ENCODE results near the gene SERPINA10.
"Not testable (repeated sequence)": the region's sequence is repeated elsewhere in the genome, so short reads cannot be mapped to it uniquely, and the experiment has no call there.

DNA sequence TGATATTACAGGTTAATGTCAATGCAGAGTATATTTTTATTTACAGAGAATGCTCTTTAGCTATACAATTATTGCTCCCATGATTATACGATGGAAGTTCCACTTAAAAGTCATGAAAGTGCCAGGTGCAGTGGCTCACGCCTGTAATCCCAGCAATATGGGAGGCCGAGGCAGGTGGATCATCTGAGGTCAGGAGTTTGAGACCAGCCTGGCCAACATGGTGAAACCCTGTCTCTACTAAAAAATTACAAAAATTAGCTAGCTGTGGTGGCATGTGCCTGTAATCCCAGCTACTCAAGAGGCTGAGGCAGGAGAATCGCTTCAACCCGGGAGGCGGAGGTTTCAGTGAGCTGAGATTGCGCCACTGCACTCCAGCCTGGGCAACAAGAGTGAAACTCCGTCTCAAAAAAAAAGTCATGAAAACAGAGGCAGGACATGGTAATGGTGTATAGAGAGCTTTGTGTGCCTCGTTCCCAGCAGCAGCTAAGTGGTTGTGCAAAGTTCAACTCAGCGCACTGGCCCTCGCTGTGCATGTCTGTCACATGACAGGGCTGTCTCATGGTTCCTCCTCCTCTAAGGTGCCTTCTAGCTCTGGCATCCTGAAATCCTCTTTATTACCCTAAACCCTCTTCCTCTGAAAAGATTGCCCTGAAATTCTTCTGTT, 16.0 kb downstream of the SERPINA10 start:
- not testable (repeated sequence) for TF ChIP-seq POLR2A, POLR2AphosphoS5 (IDR thresholded peaks at IDR 0.05)
- TF ChIP-seq, protein P1, sequence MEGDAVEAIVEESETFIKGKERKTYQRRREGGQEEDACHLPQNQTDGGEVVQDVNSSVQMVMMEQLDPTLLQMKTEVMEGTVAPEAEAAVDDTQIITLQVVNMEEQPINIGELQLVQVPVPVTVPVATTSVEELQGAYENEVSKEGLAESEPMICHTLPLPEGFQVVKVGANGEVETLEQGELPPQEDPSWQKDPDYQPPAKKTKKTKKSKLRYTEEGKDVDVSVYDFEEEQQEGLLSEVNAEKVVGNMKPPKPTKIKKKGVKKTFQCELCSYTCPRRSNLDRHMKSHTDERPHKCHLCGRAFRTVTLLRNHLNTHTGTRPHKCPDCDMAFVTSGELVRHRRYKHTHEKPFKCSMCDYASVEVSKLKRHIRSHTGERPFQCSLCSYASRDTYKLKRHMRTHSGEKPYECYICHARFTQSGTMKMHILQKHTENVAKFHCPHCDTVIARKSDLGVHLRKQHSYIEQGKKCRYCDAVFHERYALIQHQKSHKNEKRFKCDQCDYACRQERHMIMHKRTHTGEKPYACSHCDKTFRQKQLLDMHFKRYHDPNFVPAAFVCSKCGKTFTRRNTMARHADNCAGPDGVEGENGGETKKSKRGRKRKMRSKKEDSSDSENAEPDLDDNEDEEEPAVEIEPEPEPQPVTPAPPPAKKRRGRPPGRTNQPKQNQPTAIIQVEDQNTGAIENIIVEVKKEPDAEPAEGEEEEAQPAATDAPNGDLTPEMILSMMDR (IDR thresholded peaks at IDR 0.05): not testable (repeated sequence)

All from gastroesophageal sphincter (tissue), 3 donors.